Adipocyte (in vitro differentiated cells): ENCODE results near the gene TEAD1.

Source experiments
- DNase-seq: peaks from one replicate; pipeline ENCODE4 v3.0.0-alpha.2; 2015; ENCODE audit warnings: low read depth
- H3K27me3 ChIP-seq: replicated peaks from 2 replicates; pipeline ENCODE4 v1.7.0; 2013; ENCODE audit warnings: mild to moderate bottlenecking, low read length, moderate library complexity; ENCODE audit not compliant: control insufficient read depth, insufficient read depth
- H3K36me3 ChIP-seq: 2 replicates; pipeline ENCODE4 v1.7.0; 2013; ENCODE audit warnings: low read length, mild to moderate bottlenecking, moderate library complexity; ENCODE audit not compliant: control insufficient read depth, insufficient read depth, severe bottlenecking
- H3K4me1 ChIP-seq: 2 replicates; pipeline ENCODE4 v1.7.0; 2013; ENCODE audit warnings: mild to moderate bottlenecking, low read length, moderate library complexity; ENCODE audit not compliant: control insufficient read depth, insufficient read depth
- H3K4me3 ChIP-seq: 2 replicates; pipeline ENCODE4 v1.7.0; 2013; ENCODE audit warnings: mild to moderate bottlenecking, low read length, moderate library complexity
- H3K9ac ChIP-seq: 2 replicates; pipeline ENCODE4 v1.7.0; 2013; ENCODE audit warnings: mild to moderate bottlenecking, low read length, moderate library complexity
- H3K9me3 ChIP-seq: 2 replicates; pipeline ENCODE4 v1.7.0; 2013; ENCODE audit warnings: mild to moderate bottlenecking, low read length, moderate library complexity; ENCODE audit not compliant: control insufficient read depth

Gene TEAD1

DNA sequence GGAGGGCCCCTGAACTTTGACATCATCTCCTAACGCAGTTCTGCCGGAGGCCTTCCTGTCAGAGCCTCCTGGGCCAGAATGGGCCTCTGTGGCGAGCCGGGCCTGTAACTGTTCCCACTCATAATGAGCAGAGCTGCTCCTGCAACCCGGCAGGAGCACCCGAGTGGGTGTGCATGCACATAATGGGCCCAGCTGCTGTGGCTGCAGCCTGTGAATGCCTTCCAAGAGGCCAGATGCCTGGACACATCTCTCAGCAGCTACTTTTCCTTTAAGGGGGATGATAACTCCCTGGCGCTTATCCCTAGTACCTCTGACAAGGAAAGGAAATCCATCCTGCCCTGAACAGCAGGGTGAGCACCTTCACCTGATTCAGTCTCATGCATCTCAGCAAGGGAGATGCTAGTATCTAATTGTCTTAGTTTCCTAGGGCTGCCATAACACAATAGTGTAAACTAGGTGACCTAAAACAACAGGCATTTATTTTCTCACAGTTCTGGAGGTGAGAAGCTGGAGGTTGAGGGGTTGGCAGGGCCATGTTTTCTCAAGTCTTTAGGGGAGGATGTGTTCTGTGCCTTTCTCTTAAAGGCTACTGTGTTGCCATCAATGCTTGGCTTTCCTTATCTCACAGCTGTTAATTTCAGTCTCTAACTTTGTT lies 120.5 kb downstream of the TEAD1 start:
- Histone ChIP-seq H3K9me3 (no peaks in the 10 kb centered on the region), H3K27me3 (no peaks in the 10 kb centered on the region), H3K9ac (no peak overlapping the region), H3K4me1 (peaks cover 11% of the 10 kb centered on the region), H3K36me3 (peaks cover 16% of the 10 kb centered on the region), H3K4me3 (no peak overlapping the region)
- no peak for DNase-seq

DNA sequence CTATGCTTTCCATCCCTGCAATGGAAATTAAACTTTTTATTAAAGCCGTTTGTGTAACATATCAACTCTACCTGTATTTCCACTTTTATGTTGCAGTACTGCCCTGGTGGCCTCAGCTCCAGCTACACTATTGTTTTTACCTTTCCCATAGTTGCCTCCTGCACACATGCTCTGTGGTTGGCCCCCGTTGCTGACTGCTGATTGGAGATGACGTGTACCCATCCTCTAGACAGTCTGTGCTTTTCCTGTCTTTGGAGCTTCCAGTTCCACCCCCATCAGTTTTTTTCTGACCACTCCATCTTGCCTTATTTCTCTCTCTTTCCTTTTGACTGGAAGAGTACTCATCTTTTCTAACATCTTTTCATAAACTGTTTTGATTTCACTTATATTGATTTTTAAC lies 123.8 kb downstream of the TEAD1 start:
- no peak overlapping the region for H3K4me3 ChIP-seq
- H3K27me3 ChIP-seq, result no peaks in the 10 kb centered on the region
- no peaks in the 10 kb centered on the region for H3K9me3 ChIP-seq
- H3K4me1 ChIP-seq, result peaks cover 21% of the 10 kb centered on the region
- no peak for DNase-seq
- no peak overlapping the region for H3K9ac ChIP-seq
- H3K36me3 ChIP-seq, result peaks cover 16% of the 10 kb centered on the region

DNA sequence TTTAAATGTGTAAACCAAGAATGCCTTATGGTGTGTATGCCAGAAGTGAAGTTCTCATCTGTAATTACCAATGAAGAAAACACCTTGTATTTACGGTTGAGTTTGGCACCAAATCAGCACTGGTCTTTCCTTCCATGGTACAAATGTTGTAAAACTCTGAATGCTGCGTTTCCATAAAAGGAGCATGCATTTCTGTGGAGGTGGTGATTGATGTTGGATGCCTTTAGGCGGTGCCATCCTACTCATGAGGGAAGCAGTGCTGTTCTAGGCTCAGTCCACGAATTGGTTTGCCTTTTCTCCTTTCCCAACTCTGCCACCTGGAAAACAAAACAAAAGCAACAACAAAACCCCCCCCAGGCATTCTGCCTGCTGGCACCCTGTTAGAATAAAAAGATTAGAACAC lies 124.4 kb downstream of the TEAD1 start:
- Histone ChIP-seq H3K4me1 (peaks cover 26% of the 10 kb centered on the region), H3K4me3 (no peak overlapping the region)

DNA sequence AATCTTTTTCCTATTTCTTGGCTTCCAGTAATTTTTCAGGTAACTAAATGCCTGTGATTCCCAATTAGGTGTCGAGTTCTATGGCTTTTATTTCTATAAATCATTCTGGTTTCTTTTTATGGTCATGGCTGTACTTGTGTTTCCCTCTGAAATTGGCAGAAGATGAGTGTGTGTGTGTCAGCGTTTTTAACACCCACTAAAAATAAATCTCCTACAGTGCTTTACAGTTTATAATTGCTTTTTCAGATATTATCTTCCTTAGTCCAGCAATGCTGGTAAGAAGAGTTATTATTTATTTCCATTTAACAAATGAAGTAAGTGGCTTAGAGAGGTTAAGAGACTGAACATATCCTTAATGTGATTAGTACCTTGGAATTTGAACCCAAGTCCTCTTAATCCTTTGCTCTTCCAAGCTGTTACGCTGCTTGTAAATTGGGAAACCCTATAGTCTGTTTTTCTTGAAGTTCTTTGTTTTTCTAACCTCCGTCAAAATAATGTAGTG lies 125.2 kb downstream of the TEAD1 start:
- no peak for DNase-seq
- no peaks in the 10 kb centered on the region for H3K9me3 ChIP-seq
- no peak overlapping the region for H3K9ac ChIP-seq
- H3K4me1 ChIP-seq, result peaks cover 29% of the 10 kb centered on the region
- H3K27me3 ChIP-seq, result no peaks in the 10 kb centered on the region
- no peak overlapping the region for H3K4me3 ChIP-seq
- H3K36me3 ChIP-seq, result peaks cover 16% of the 10 kb centered on the region

More for the DNA sequence above, 124.4 kb downstream of the TEAD1 start:
- H3K9ac ChIP-seq, result no peak overlapping the region
- no peaks in the 10 kb centered on the region for H3K27me3 ChIP-seq
- H3K9me3 ChIP-seq, result no peaks in the 10 kb centered on the region
- peaks cover 16% of the 10 kb centered on the region for H3K36me3 ChIP-seq
- DNase-seq, result no peak

DNA sequence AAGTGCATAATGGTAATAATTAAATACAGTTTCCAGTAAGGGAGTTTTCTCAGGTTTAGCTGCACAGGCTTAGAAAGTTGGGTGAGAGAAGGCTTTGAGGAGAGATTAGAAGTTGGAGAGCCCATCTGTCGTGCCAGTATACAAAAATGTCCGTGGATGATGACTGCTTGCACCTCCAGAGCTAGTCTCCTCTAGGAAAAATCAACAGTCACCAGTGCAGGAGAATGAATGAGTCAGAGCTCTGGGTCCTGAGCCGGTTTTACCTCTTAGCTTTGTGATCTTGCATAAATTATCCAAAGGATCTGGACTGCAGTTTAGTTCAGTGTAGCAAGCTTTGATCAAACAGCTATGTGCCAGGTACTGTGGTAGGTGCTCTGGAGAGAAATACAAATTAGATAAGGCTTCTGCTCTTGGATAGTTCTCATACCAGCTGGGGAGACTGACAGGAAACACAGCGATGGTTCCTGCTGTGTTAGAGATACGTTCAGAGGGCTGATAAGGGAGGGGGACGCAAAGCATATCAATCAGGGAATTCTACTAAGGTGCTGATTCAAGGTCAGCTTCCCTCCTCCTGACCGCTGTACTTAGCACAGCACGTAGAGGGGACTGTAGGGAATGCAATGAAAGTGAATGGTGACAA lies 125.9 kb downstream of the TEAD1 start:
- DNase-seq, result peak; percentile 70
- H3K9ac ChIP-seq, result no peak overlapping the region
- H3K9me3 ChIP-seq, result no peaks in the 10 kb centered on the region
- H3K27me3 ChIP-seq, result no peaks in the 10 kb centered on the region
- peaks cover 29% of the 10 kb centered on the region for H3K4me1 ChIP-seq
- peaks cover 9% of the 10 kb centered on the region for H3K36me3 ChIP-seq
- H3K4me3 ChIP-seq, result no peak overlapping the region

DNA sequence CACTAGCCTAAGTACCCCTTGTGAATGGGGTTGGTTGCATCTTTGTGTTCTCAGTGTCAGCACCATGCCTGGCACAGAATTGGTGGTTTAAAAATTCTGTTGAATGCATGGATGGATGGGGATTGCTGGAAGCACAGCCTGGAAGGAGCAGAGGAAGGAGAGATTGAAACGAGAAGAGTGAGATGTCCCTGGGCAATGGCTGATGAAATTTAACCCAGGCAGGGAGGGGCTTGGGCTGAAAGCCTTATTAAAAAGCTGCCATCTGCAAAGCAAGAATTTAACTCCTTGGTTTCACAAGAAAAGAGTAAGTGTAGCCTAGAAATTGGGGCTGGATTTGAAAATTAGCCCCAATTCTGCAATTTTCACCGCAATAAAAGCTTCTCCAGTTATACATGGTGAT lies 126.7 kb downstream of the TEAD1 start:
- Histone ChIP-seq H3K9ac (no peak overlapping the region), H3K27me3 (no peaks in the 10 kb centered on the region), H3K4me1 (peaks cover 29% of the 10 kb centered on the region), H3K4me3 (no peak overlapping the region), H3K9me3 (no peaks in the 10 kb centered on the region), H3K36me3 (peaks cover 2% of the 10 kb centered on the region)
- peak; percentile 48 for DNase-seq

DNA sequence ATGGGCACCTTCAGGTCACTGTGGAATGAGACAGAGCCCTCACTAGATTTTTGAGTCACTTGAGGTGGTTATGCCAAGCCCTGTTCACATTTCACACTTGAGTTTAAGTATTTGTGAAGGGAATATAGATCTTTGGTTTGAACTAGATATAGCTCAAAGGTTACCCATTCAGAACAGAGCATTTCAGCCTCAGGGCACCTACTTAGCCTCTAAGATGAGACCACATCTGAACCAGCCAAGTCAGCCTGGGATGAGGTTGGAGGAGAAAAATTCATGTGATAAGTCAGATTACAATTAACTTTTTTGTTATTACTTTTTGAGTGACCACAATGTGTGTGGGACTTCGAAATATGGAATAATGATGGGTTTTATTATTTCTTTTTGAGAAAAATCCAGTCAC lies 127.8 kb downstream of the TEAD1 start:
- DNase-seq, result no peak
- no peaks in the 10 kb centered on the region for H3K9me3 ChIP-seq
- no peak overlapping the region for H3K4me3 ChIP-seq
- H3K36me3 ChIP-seq, result no peaks in the 10 kb centered on the region
- H3K9ac ChIP-seq, result no peak overlapping the region
- H3K4me1 ChIP-seq, result peaks cover 29% of the 10 kb centered on the region
- H3K27me3 ChIP-seq, result no peaks in the 10 kb centered on the region

DNA sequence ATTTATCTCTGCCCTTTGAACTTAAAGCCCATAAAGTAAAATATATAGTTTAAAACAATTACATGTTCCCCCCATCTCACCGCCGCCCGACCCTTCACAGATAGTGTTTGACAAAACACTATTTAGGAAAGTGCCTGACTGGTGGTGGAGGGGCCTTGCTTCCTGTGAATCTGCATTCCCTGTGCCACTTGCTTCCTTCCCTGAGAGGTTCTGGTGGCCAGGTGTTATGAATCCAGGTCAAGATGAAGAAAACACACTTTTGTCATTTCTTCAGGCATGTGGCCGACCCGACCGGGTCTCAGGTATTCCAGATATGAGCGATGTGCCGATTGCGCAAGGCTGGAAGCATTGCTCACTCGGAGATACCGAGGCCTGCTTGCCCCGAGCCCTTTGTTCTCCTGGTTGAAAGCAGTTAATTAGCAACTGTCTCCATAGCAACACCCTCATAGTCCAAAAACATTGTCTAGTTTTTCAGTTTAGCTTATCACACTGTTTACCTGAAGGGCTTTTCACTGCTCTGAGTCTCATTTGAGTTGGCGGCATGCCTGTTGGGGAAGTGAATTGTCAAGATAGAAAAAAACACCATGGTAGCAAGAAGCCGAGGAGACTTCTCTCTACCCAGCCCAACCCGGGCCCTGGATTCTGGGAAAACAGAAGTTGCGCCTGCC lies 128.3 kb downstream of the TEAD1 start:
- no peak overlapping the region for H3K4me3 ChIP-seq
- H3K27me3 ChIP-seq, result no peaks in the 10 kb centered on the region
- H3K9ac ChIP-seq, result no peak overlapping the region
- no peaks in the 10 kb centered on the region for H3K9me3 ChIP-seq
- peaks cover 29% of the 10 kb centered on the region for H3K4me1 ChIP-seq
- peak; percentile 79 for DNase-seq
- H3K36me3 ChIP-seq, result no peaks in the 10 kb centered on the region

DNA sequence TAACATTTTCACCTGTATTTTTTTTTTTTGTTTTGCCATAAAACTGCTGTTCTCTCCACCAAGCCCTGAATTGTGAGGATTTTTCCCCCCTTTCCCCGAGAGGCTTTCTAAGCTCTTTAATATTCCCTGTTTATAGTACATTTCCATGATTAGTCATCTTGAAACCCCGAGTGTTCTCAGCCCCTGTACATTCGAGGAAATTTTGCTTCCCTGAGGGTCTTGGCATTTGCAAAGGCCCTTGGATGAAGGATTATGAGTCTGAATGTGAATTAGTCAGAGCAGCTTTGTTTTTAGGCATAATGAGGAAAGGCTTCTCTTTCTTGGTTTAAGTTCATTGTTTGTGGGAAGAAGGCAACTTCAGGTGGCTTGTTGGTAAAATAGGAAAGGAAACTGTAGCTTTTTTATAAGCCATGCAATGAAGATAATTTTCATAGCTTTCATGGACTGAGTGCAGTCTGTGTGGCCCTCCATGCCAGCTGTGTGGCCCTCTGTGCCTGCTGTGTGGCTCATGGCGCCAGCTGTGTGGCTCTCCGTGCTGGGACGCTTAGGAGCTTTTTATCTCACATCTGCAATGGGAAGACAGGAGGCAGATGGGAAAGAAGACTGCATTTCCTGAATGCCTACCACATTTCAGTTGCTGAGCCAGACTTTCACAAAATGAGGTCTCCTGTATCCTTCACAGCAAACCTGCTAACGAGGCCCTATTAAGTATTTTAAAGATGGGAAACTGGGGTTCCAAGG lies 129.0 kb downstream of the TEAD1 start:
- no peak overlapping the region for H3K9ac ChIP-seq
- DNase-seq, result peak; percentile 63
- no peaks in the 10 kb centered on the region for H3K36me3 ChIP-seq
- H3K4me1 ChIP-seq, result peaks cover 31% of the 10 kb centered on the region
- H3K27me3 ChIP-seq, result no peaks in the 10 kb centered on the region
- no peaks in the 10 kb centered on the region for H3K9me3 ChIP-seq
- H3K4me3 ChIP-seq, result no peak overlapping the region

DNA sequence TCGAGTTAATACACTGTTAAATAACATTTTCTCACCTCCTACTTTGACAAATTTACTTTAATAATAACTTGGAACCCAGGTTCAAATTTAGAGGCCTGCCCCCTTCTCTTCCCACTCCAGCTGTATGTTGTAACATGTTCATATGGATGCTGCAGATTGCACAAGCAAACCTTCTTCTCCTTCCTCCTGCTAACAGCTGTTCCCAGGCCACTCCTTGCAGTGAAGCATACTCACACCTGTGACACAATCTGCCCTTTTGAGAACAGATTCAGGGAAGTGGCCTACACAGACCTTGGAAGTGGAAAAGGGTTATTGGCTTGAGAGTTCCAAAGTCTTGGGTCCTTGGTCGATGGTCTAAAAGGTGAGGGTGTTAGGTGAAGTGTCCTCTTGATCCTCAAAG lies 131.9 kb downstream of the TEAD1 start:
- no peaks in the 10 kb centered on the region for H3K27me3 ChIP-seq
- H3K9me3 ChIP-seq, result no peaks in the 10 kb centered on the region
- no peak overlapping the region for H3K9ac ChIP-seq
- peak; percentile 60 for DNase-seq
- no peaks in the 10 kb centered on the region for H3K36me3 ChIP-seq
- no peak overlapping the region for H3K4me3 ChIP-seq
- peaks cover 39% of the 10 kb centered on the region for H3K4me1 ChIP-seq

DNA sequence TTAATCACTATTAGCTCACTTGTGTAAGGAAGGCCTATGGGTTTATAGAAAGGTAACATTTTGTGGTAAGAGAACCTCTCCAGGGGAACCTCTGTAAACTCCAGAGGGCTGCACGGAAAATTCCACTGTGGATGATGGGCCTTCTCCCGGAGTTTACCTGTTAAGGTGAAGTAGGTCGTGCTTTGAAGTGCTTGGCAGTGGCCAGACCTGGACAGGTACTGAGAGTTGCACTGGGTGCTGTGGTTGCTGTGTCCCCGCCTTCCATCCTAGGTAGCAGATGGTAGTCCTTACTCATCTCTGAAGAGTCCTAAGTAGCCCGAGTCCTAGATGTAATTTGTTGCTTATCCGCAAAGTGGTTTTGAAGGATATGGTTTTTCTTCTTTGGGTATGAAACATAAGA lies 133.4 kb downstream of the TEAD1 start:
- H3K36me3 ChIP-seq, result no peaks in the 10 kb centered on the region
- H3K27me3 ChIP-seq, result no peaks in the 10 kb centered on the region
- H3K4me3 ChIP-seq, result no peak overlapping the region
- no peak for DNase-seq
- H3K9ac ChIP-seq, result no peak overlapping the region
- no peaks in the 10 kb centered on the region for H3K9me3 ChIP-seq
- H3K4me1 ChIP-seq, result peaks cover 39% of the 10 kb centered on the region
